HG03442 (cell line): ENCODE data around the gene ATP1A3.
A peak's percentile ranks its signal among the peaks of the same experiment; 100 is the strongest.

Experiments
- ATAC-seq: cut with Tn5 transposase; IDR thresholded peaks from one replicate; pipeline ENCODE4 v1.9.1; 2021; ENCODE audit warnings: mild to moderate bottlenecking, moderate library complexity; ENCODE audit not compliant: unreplicated experiment

The ATP1A3 gene

DNA sequence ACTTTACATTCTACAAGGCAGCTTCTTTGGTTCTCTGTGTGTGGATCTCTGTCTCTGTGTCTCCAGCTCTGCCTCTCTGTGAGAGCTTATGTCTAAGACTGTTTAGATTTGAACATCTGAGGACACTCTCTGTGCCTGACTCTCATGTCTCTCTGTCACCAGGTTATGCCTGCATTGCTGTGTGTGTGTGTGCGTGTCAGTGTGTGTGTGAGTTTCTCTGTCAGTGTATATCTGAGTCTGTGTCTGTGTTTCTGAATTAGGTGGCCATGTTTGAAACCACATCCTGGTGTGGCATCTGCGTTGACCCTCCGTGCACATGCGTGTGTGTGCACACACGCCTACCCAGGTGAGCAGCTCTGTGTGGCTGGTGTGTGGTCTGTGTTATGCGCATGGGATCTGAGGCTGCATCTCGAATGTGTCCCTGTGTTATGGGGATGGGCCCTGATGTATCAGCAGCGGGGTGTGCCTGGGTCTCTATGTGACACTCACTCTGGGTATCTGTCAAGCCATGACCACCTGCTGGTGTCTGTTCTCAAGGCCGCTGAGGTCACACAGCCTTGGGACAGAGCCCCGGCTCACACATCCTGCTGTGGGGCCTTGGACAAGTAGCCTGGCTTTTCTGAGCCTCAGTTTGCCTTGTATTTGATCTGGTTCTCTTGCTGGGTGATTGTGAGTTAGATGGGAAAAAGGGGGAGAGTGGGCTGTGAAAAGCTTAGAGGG lies 6.7 kb downstream of the ATP1A3 start:
- ATAC-seq, result no peak

DNA sequence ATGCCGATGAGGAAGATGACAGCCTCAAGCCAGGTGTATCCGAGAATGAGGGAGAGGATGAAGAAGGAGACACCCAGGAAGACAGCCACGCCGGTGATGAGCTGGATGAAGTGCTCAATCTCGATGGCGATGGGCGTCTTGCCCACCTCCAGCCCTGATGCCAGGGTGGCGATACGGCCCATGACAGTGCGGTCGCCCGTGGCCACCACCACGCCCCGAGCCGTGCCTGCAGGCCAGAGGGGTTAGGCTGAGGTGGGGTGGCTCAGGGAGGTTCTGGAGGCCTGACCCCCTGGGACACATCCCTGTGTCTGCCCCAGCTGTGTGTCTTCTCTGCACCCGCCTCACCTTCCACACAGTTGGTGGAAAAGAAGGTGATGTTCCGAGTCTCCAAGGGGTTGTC lies 9.1 kb downstream of the ATP1A3 start:
- no peak for ATAC-seq

DNA sequence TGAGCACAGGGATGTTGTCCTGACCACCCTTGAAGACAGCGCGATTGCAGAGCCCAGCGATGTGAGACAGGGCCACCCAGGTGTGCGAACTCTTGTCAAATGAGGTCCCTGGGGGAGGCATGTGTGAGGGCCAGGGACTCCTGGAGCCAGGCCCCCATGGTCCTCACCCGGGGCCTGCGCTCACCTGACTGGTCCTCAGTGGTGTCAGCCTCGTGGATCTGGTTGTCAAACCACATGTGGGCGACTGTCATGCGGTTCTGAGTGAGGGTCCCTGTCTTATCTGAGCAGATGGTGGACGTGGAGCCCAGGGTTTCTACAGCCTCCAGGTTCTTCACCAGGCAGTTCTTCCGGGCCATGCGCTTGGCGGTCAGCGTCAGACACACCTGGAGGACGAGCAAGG lies 12.3 kb downstream of the ATP1A3 start:
- no peak for ATAC-seq

DNA sequence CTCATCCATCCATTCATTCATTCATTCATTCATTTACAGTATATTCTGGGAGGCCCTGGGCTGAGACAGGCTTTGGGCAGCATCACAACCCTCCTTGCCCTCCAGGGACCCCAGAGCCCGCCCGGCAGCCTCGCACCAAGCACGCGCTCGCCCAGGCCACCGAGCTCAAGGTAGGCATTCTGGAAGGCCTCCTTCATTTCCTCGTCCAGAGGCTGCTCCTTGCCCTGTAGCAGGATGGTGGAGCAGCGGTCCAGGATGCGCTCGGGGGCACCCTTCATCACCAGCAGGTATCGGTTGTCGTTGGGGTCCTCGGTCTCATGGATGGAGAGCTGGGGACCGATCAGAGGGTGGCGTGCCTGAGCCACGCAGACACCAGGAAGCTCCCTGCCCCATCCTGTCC lies 15.6 kb downstream of the ATP1A3 start:
- ATAC-seq, result no peak

GRCh38 chr19:41977916-41978315 lies 16.1 kb downstream of the ATP1A3 start:
- ATAC-seq, result no peak

DNA sequence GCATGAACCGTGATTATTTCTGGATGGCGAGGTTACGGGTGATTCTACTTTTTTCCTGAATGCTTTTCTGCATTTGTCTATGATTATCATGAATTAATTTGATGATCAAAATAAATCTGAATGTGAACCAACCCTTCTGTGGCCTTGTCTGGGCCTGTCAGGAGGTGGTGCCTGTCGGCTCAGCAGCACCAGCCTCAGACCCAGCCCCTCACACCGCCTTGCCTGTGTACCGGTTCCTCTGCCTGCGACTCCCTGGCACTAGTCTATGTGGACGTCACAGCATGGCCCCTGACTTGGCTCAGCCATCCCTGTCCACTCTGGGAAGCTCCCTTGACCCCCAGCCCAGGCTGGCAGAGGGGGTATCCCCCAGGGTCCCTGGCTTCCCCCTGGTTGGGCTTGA lies 19.4 kb downstream of the ATP1A3 start:
- no peak for ATAC-seq

DNA sequence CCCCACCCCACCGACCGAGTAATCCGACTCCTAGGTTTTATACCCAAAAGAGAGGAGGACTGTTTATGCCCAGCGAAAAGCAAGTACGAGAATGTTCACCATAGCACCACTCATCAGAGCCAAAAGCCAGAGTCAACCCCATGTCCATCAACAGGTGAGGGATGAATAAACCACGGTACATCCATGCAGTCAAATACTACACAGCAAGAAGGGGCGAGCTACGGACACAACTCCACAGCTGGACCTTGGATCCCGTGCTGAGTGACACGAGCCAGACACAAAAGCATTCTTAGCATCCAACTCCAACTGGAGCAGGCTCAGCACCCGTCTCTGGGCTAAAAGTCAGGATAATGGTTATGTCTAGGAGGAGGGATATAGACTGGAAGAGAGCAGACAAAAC lies 22.7 kb downstream of the ATP1A3 start:
- ATAC-seq, result no peak

- no peak for ATAC-seq
Observed at GRCh38 chr19:41969772-41970458, 24.1 kb downstream of the ATP1A3 start.

DNA sequence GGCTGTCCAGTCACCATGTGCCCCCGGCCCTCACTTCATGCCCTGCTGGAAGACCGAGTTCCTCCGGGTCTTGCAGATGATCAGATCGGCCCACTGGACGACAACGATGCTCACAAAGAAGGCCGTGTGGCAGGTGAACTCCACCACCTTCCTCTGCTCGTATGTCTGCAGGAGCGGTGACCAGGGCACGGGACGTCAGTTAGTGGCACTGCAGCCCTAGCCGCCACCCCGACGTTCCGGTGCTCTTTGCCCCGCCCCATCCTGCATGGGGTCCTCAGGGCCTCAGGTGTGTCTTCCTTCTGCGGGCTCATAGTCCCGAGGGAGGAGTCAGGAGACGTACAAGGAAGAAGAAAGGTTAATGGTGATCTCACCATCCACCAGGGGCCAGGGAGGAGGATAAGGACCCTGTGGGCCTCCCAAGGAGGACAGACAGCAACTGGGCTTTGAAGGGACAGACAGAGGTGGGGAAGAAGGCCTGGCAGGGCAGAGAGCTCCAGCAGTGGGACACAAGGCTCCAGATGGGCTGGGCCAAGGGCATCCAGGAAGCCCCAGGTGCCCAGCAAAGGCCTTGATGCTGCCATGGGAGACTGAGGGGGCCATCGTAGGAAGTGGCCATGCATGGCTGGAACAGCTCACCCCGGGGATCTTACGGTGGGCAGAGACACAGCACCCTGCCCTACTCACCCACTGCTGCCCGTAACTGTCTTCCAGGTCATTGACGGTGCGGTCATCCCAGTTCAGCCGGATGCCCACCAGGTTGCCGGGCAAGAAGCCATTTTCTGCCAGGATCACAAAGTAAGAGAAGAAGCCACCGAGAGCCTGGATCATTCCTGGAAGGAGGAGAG lies 25.1 kb downstream of the ATP1A3 start:
- no peak for ATAC-seq

GRCh38 chr19:41967054-41967783 lies 26.8 kb downstream of the ATP1A3 start:
- no peak for ATAC-seq

- no peak for ATAC-seq
Observed at GRCh38 chr19:41965106-41965505, 28.9 kb downstream of the ATP1A3 start.

- no peak for ATAC-seq
Observed at GRCh38 chr19:41960973-41961372, 33.1 kb downstream of the ATP1A3 start.

DNA sequence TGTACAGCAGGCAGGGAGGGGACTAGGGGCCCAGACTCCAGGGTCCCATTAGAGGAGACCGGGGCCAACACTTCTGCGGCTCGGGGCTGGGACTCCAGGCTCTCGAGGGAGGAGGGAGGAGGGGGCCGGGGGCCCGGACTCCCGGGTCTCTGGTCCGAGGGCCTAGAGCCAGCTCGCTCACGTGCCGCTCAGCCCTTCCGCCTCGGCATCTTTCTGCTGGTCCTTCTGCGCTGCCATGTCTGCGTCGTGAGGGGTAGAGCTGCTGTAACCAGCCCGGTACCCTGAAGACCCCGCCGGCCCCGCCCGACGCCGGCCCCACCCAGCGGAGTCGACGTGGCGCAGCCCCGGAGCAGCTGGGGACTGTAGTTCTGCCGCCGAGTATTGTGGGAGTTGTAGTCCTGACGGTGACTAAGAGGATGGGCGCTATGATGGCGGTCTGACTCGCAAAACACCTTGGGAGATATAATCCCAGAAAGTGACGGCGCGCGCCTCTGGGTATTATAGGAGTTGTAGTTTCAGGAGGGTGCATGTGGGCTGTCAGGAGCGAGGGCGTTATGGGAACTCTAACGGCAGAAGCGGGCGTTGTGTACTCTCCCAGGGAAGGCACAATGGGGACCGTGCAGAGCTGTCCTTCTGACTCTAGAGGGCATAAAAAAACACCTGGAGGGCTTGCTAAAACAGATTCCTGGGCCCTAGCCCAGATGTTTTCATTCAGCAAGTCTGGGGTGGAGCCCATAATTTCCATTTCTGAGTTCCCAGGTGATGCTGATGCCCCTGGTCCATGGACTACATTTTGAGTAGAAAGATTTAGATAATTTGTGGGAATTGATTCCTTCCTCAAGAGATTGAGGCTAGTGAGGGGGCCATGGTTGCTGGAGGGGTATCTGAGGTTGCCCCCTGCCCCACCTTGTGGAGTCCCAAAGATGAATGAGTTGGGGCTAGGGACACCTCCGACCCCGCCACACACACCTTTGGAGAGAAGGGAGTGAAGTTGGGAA lies 34.7 kb downstream of the ATP1A3 start, which contains the start of gene RABAC1:
RABAC1 (minus strand) TSS at position 266 of the 998 bp plus-strand sequence; CDS start at position 237, 29 bp downstream.
- peak; percentile 78 for ATAC-seq

DNA sequence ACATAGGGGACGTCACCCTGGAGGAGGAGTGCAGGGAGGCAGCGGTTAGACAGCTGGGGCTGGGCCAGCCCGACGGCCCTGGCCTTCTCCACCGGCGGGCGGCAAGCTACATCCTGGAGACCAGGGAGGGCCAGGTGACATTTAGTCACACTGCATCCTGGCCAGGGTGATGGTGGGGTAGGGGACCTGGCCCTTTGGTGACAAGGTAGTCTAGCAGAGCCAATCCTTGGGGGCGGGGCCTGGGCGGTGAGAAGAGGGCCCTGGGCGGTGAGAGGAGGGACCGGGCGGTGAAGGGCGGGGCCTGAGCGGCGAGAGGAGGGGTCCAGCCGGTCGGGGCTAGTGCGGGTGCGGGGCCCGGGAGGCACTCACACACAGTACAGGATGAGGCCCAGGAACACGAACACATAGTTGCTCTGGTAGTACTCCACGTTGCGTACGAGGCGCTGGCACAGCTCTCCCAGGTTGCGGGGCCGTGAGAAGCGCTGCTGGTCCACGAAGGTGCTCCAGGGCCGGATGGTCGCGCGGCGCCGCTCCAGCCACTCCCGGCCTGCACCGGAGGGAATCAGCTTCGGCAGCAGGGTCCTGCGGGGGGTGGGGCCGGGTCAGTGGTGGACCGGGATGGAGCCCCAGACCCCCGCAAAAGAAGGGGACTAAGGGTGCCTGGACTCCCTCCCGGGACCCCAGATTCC lies 35.5 kb downstream of the ATP1A3 start:
- ATAC-seq, result peak; percentile 39

DNA sequence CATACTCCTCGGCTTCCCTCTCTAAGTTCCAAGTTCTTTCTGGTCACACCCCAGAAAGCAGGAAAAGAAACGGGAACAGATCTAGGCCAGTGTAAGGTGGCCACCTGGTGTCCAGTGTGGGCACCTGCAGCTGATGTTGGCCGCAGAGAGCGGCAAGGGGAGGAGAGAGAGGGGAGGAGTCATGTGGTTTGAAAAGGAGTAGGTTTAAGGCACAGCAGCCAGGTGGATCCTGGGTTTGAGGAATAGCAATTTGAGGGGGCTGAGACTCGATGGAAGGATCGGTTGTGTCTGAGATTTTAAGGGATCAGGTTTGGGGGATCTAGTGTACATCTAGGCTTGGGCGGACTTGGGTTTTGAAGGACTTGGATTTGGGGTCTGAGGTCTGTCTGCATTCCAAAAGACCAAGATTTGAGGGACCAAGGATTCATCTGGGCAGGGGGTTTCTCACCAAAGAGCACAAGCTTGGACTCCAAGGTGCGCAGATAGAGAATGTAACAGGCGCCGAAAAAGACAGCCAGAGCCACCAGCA lies 36.1 kb downstream of the ATP1A3 start:
- ATAC-seq, result no peak

- ATAC-seq, result no peak
Observed at GRCh38 chr19:41957161-41957837, 36.7 kb downstream of the ATP1A3 start.

GRCh38 chr19:41956621-41957020 lies 37.4 kb downstream of the ATP1A3 start:
- no peak for ATAC-seq

GRCh38 chr19:41955521-41955920 lies 38.5 kb downstream of the ATP1A3 start:
- ATAC-seq, result no peak
